Stimulated activated CD4-positive, alpha-beta T cell treated with anti-CD3 and anti-CD28 coated beads, Interleukin-1b, Interleukin-23, amount 100 ng/mL, for 4 hours (primary cell): ENCODE measurements around the gene SPEM2.
"Not testable (repeated sequence)": the region's sequence is repeated elsewhere in the genome, so short reads cannot be mapped to it uniquely, and the experiment has no call there.

Experiments
- DNase-seq, 2 donors: peaks; one replicate each; pipeline ENCODE4 v3.0.0-alpha.2; 2020; ENCODE audit warnings: low read depth in 2 of 2

SPEM2 gene

GRCh38 chr17:7442142-7442541 is 16.7 kb downstream of the SPEM2 start:
- DNase-seq, result no peak

GRCh38 chr17:7443499-7444485 is 18.4 kb downstream of the SPEM2 start:
- no peak for DNase-seq

GRCh38 chr17:7444682-7445618 is 19.5 kb downstream of the SPEM2 start, which contains the start of gene CHRNB1:
TSS of gene CHRNB1 (plus strand) at chr17:7445061. CDS start at chr17:7445128, 67 bp downstream.
- DNase-seq, result no peak

GRCh38 chr17:7445619-7445968 is 20.2 kb downstream of the SPEM2 start:
- no peak for DNase-seq

GRCh38 chr17:7448461-7448860 is 23.0 kb downstream of the SPEM2 start:
- no peak for DNase-seq

- no peak for DNase-seq
These were observed 34.6 kb downstream of the SPEM2 start for GRCh38 chr17:7459961-7460545.

GRCh38 chr17:7460850-7461660 is 35.6 kb downstream of the SPEM2 start:
- DNase-seq, result no peak

- no peak for DNase-seq
These were observed 37.3 kb downstream of the SPEM2 start for GRCh38 chr17:7462474-7463371.

GRCh38 chr17:7463372-7463846 is 38.0 kb downstream of the SPEM2 start:
- DNase-seq, result no peak

- no peak for DNase-seq
These were observed 38.7 kb downstream of the SPEM2 start for GRCh38 chr17:7464081-7464480.

GRCh38 chr17:7465597-7466275 is 40.3 kb downstream of the SPEM2 start:
- DNase-seq, result no peak

- DNase-seq, result no peak
These were observed 40.9 kb downstream of the SPEM2 start for GRCh38 chr17:7466318-7466638.

GRCh38 chr17:7466639-7467341 is 41.4 kb downstream of the SPEM2 start:
- DNase-seq, result no peak

- DNase-seq, result no peak
These were observed 42.1 kb downstream of the SPEM2 start for GRCh38 chr17:7467498-7467897.

- no peak for DNase-seq
These were observed 42.9 kb downstream of the SPEM2 start for GRCh38 chr17:7468290-7468689.

- DNase-seq, result no peak
These were observed 43.5 kb downstream of the SPEM2 start for GRCh38 chr17:7468804-7469389.

GRCh38 chr17:7469843-7470242 is 44.4 kb downstream of the SPEM2 start:
- DNase-seq, result not testable (repeated sequence)

GRCh38 chr17:7470457-7470973 is 45.1 kb downstream of the SPEM2 start:
- not testable (repeated sequence) for DNase-seq
